Measurements from ENCODE around the gene TMEM100. TPM values are rescaled to one million over a fixed set of nuclear protein-coding genes. Genes with fewer than 3 reads are reported as not detected.

Gene TMEM100
- total and polyA plus RNA-seq, 10 of the 15 experiments (the other 5 are each of a cell fraction or from before 2014, with no cell fraction given): not detected

DNA sequence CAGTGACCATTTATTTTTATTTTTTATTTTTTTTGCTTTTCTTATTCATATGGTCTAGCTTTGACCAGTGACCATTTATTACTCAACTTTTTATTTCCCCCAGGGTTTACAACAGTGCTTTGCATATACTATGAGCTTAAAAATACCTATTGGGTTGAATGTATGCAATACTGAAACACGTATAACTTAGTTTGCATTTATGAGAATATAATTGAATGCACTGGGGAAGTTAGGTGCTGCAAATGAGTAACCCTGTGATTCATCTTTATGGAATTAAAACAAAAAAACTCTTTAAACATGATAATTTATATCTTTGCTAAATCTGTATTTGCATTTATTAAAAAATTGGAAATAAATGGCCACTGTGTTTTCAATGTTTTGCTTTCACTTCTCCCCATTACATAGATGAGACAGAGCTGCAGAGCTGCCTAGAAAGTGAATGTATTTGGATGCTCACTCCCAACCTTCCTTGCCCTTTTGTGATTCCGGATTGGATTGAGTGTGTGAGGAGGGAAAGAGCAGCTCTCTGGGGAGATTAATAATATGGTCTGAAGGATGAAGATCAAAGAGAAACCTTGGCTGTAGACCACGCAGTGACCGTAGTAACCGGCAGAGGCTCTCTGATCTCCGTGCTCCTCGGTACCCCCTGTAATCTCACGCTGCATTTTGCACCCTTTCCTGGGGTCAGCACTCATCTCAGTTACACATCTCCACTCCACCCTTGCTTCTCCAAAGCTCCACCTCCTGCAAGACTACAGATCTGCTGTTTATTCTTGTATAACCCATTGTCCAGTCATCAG, 14.3 kb downstream of the TMEM100 start:
- ATAC-seq (no peak), FAIRE-seq (no peak), DNase-seq (ENCODE audit: low read depth, low spot score) (no peak)
- intact Hi-C loops (cut with micrococcal nuclease; ENCODE audit: unreplicated experiment) (no loop called here), in situ Hi-C loops (cut with MboI) (no loop called here)
- H4K20me1 ChIP-seq (ENCODE audit: control insufficient read depth, insufficient read depth): no peaks in the 10 kb centered on the region
- H3K27me3 ChIP-seq (replicated peaks in 1 of 2; ENCODE audit: control insufficient read depth in 2 of 2, insufficient read depth in 2 of 2, low read length in 1 of 2): no peaks in the 10 kb centered on the region
- H3K4me3 ChIP-seq: no peak overlapping the region
- 68% methylated on average over 8 of the region's 8 CpGs for WGBS (ENCODE audit: insufficient coverage, insufficient replicate concordance, low lambda C conversion rate, missing lambda C conversion rate)
- SMC1A ChIA-PET (ENCODE audit: uncharacterized antibody, unreplicated experiment): interaction anchor here (1.0 kb wide), 1 partner anchor 49 kb away, joined by 3 read pairs; no protein-coding TSS in a partner anchor
- no peak overlapping the region for H3K27ac ChIP-seq (ENCODE audit: control insufficient read depth, insufficient read depth)
- H3K9ac ChIP-seq (ENCODE audit: control insufficient read depth, insufficient read depth, low read length): no peak overlapping the region
- no peaks in the 10 kb centered on the region for H3K4me1 ChIP-seq (ENCODE audit: control insufficient read depth, insufficient read depth, low read length)
- H3K4me2 ChIP-seq (ENCODE audit: control insufficient read depth, insufficient read depth): no peak overlapping the region; the same call in 1 of the 2 replicates
- CTCF ChIA-PET: interaction anchor here (3.9 kb wide), 1 partner anchor 10 kb away, joined by 16 read pairs; no protein-coding TSS in a partner anchor
- H3K79me2 ChIP-seq (ENCODE audit: control insufficient read depth, insufficient read depth, low read length): no peaks in the 10 kb centered on the region
- no peak overlapping the region for H2AFZ ChIP-seq (ENCODE audit: control insufficient read depth, low read depth, low read length)
- TF ChIP-seq RUNX3 (IDR thresholded peaks at IDR 0.05; ENCODE audit: low read length): no peak
- TF ChIP-seq ZNF24 (IDR thresholded peaks at IDR 0.05): no peak
- TF ChIP-seq PAX5 (IDR thresholded peaks at IDR 0.05; ENCODE audit: borderline replicate concordance, low read depth, low read length): no peak
- no peak for TF ChIP-seq TAF1 (IDR thresholded peaks at IDR 0.05; ENCODE audit: borderline replicate concordance, low read depth, low read length)
- no peak for TF ChIP-seq DPF2 (IDR thresholded peaks at IDR 0.05)
- no peak for TF ChIP-seq MYC (IDR thresholded peaks at IDR 0.05; ENCODE audit: insufficient read depth, insufficient read length, insufficient replicate concordance, low read length, severe bottlenecking)
- no peak for TF ChIP-seq SP1 (IDR thresholded peaks at IDR 0.05; ENCODE audit: low read depth, low read length)
- no peak for TF ChIP-seq SUPT20H (IDR thresholded peaks at IDR 0.05; ENCODE audit: borderline replicate concordance, control insufficient read depth, low read depth, low read length)
- no peak for TF ChIP-seq NRF1 (conservative IDR thresholded peaks at IDR 0.05; ENCODE audit: low read depth, low read length)
- no peak for TF ChIP-seq HDAC2 (IDR thresholded peaks at IDR 0.05)
- no peak for TF ChIP-seq YBX1 (IDR thresholded peaks at IDR 0.05)
- TF ChIP-seq, protein P1, sequence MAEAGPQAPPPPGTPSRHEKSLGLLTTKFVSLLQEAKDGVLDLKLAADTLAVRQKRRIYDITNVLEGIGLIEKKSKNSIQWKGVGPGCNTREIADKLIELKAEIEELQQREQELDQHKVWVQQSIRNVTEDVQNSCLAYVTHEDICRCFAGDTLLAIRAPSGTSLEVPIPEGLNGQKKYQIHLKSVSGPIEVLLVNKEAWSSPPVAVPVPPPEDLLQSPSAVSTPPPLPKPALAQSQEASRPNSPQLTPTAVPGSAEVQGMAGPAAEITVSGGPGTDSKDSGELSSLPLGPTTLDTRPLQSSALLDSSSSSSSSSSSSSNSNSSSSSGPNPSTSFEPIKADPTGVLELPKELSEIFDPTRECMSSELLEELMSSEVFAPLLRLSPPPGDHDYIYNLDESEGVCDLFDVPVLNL (IDR thresholded peaks at IDR 0.05; ENCODE audit: low read depth, low read length): no peak
- TF ChIP-seq STAT1 (conservative IDR thresholded peaks at IDR 0.05): no peak
- no peak for TF ChIP-seq ZNF274 (IDR thresholded peaks at IDR 0.05; ENCODE audit: insufficient read depth, insufficient read length)
- TF ChIP-seq RAD21 (IDR thresholded peaks at IDR 0.05; ENCODE audit: insufficient read depth, low read depth, low read length): no peak
- no peak for TF ChIP-seq NBN (IDR thresholded peaks at IDR 0.05)
- RAD21 ChIA-PET (ENCODE audit: unreplicated experiment): no interaction called here
- BruUV-seq (replicated peaks): no TSS peak
- H3K9me3 ChIP-seq (replicated peaks; ENCODE audit: control insufficient read depth, insufficient read depth, low read length): no peaks in the 10 kb centered on the region; the same call in 2 of the 3 replicates
- no peaks in the 10 kb centered on the region for H3K36me3 ChIP-seq (ENCODE audit: control insufficient read depth in 2 of 2, insufficient read depth in 2 of 2, low read length in 1 of 2)
- POLR2A ChIA-PET: no interaction called here

All from GM12878 (cell line).